IPS-15b (cell line): ENCODE data around the gene RNF103.

Experiments
- H3K27me3 ChIP-seq: one replicate; pipeline ENCODE4 v1.6.1; 2013; ENCODE audit warnings: low read length; ENCODE audit not compliant: control insufficient read depth, insufficient read depth
- H3K36me3 ChIP-seq: one replicate; pipeline ENCODE4 v1.6.1; 2013; ENCODE audit warnings: low read length; ENCODE audit not compliant: control insufficient read depth, insufficient read depth
- H3K4me1 ChIP-seq: one replicate; pipeline ENCODE4 v1.6.1; 2013; ENCODE audit warnings: mild to moderate bottlenecking, low read length; ENCODE audit not compliant: control insufficient read depth, insufficient read depth
- H3K4me3 ChIP-seq: one replicate; pipeline ENCODE4 v1.5.1; 2013; ENCODE audit warnings: low read depth, low read length
- H3K9ac ChIP-seq: one replicate; pipeline ENCODE4 v1.6.1; 2013; ENCODE audit warnings: low read depth, mild to moderate bottlenecking, low read length
- H3K9me3 ChIP-seq: one replicate; pipeline ENCODE4 v1.6.1; 2013; ENCODE audit warnings: mild to moderate bottlenecking, low read length; ENCODE audit not compliant: control insufficient read depth, insufficient read depth

Gene RNF103

DNA sequence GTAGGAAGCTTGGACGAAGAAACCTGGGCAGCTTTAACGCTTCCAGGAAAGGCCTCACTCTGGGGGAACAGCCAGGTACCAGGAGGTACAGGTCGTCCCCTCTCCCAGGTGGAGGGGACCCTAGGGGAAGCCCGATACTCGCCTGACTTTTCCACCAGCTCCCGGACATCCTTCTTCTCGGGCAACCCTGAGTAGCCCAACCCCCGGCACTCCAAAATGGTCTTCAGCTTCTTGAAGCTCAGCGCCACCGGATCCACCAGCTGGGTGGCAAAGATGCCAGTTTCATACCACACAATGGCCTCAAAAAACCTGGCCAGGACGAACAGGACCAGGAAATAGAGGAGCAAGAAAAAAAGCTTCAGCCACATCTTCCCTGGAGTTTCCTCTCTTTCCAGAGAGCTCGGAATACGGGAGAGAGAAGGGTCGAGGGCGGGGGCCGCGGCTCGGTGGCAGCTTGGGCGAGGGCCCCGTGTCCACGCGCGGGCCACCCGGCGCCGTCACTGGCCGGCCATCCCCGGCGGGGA lies 1.1 kb downstream of the RNF103 start:
- Histone ChIP-seq H3K27me3 (peaks cover 12% of the 10 kb centered on the region), H3K9me3 (no peaks in the 10 kb centered on the region), H3K36me3 (no peaks in the 10 kb centered on the region), H3K9ac (peak overlapping the region; percentile 74), H3K4me1 (peaks cover 8% of the 10 kb centered on the region), H3K4me3 (peak overlapping the region; percentile 84)

GRCh38 chr2:86621280-86621943 lies 2.3 kb downstream of the RNF103 start:
- Histone ChIP-seq H3K9ac (no peak overlapping the region), H3K9me3 (no peaks in the 10 kb centered on the region), H3K27me3 (peaks cover 12% of the 10 kb centered on the region), H3K4me1 (peaks cover 8% of the 10 kb centered on the region), H3K4me3 (no peak overlapping the region), H3K36me3 (no peaks in the 10 kb centered on the region)

DNA sequence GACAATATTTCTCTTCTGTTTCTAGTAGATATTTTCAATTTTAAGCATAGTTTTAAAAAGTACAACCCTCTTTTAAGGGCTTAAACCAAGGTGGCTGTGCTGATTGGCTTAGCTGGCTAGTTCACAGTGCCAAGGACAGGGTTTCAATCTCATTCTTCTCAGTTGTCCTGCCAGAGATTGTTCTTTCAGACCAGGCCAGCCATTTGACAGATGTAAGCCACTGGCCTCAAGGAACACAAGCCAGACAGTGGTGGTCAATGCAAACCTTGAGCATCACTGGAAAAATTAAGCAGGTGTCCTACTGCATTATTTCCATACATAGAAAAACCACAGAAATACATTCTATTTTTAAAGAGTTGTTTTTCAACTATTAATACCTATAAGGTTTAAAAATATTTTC lies 5.9 kb downstream of the RNF103 start:
- Histone ChIP-seq H3K4me3 (no peak overlapping the region), H3K9ac (no peak overlapping the region), H3K36me3 (no peaks in the 10 kb centered on the region), H3K9me3 (no peaks in the 10 kb centered on the region), H3K4me1 (peaks cover 8% of the 10 kb centered on the region), H3K27me3 (peaks cover 7% of the 10 kb centered on the region)

- Histone ChIP-seq H3K9ac (no peak overlapping the region), H3K4me1 (peaks cover 7% of the 10 kb centered on the region)
These were observed 6.5 kb downstream of the RNF103 start for GRCh38 chr2:86617153-86617552.

GRCh38 chr2:86616502-86616901 lies 7.2 kb downstream of the RNF103 start:
- Histone ChIP-seq H3K4me3 (no peak overlapping the region), H3K27me3 (no peaks in the 10 kb centered on the region), H3K9ac (no peak overlapping the region), H3K36me3 (no peaks in the 10 kb centered on the region), H3K4me1 (peaks cover under 1% of the 10 kb centered on the region), H3K9me3 (no peaks in the 10 kb centered on the region)

More at GRCh38 chr2:86617153-86617552, 6.5 kb downstream of the RNF103 start:
- Histone ChIP-seq H3K9me3 (no peaks in the 10 kb centered on the region), H3K27me3 (peaks cover 4% of the 10 kb centered on the region), H3K4me3 (no peak overlapping the region), H3K36me3 (no peaks in the 10 kb centered on the region)

DNA sequence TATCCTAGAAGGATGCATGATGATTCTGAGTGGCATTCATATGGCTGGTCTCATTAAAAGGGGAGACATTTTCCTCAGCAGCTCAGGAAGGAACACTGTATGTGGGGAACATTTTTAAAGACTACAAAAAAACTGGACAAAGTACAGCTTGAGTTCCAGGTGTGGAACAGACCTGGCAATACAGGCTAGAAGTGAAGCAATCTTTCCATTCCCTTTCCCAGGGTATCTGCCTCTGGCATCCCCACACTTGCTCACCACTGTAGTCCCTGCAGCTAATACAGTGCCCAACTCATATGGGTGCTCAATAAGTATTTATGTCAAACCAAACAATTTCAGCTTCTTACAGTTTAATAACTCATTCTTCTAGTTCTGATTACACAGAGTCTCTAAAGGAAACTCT lies 8.1 kb downstream of the RNF103 start:
- H3K27me3 ChIP-seq, result no peaks in the 10 kb centered on the region
- no peaks in the 10 kb centered on the region for H3K4me1 ChIP-seq
- H3K9me3 ChIP-seq, result no peaks in the 10 kb centered on the region
- H3K9ac ChIP-seq, result no peak overlapping the region
- H3K4me3 ChIP-seq, result no peak overlapping the region
- no peaks in the 10 kb centered on the region for H3K36me3 ChIP-seq

GRCh38 chr2:86613515-86613914 lies 10.2 kb downstream of the RNF103 start:
- Histone ChIP-seq H3K36me3 (no peaks in the 10 kb centered on the region), H3K9me3 (no peaks in the 10 kb centered on the region), H3K9ac (no peak overlapping the region), H3K4me3 (no peak overlapping the region), H3K4me1 (no peaks in the 10 kb centered on the region), H3K27me3 (no peaks in the 10 kb centered on the region)

- Histone ChIP-seq H3K9ac (no peak overlapping the region), H3K9me3 (no peaks in the 10 kb centered on the region), H3K4me1 (no peaks in the 10 kb centered on the region), H3K36me3 (no peaks in the 10 kb centered on the region), H3K4me3 (no peak overlapping the region), H3K27me3 (no peaks in the 10 kb centered on the region)
These were observed 12.8 kb downstream of the RNF103 start for GRCh38 chr2:86610871-86611270.

GRCh38 chr2:86608832-86609410 lies 14.7 kb downstream of the RNF103 start:
- no peaks in the 10 kb centered on the region for H3K36me3 ChIP-seq

GRCh38 chr2:86603905-86604304 lies 19.8 kb downstream of the RNF103 start:
- no peaks in the 10 kb centered on the region for H3K4me1 ChIP-seq
- H3K9me3 ChIP-seq, result no peaks in the 10 kb centered on the region
- no peaks in the 10 kb centered on the region for H3K27me3 ChIP-seq
- no peak overlapping the region for H3K9ac ChIP-seq
- no peaks in the 10 kb centered on the region for H3K36me3 ChIP-seq
- H3K4me3 ChIP-seq, result no peak overlapping the region

More at GRCh38 chr2:86608832-86609410, 14.7 kb downstream of the RNF103 start:
- no peaks in the 10 kb centered on the region for H3K27me3 ChIP-seq
- H3K4me3 ChIP-seq, result no peak overlapping the region
- no peak overlapping the region for H3K9ac ChIP-seq
- no peaks in the 10 kb centered on the region for H3K4me1 ChIP-seq
- H3K9me3 ChIP-seq, result no peaks in the 10 kb centered on the region

GRCh38 chr2:86598966-86599365 lies 24.7 kb downstream of the RNF103 start:
- H3K4me3 ChIP-seq, result no peak overlapping the region
- no peak overlapping the region for H3K9ac ChIP-seq
- H3K27me3 ChIP-seq, result no peaks in the 10 kb centered on the region
- no peaks in the 10 kb centered on the region for H3K4me1 ChIP-seq
- no peaks in the 10 kb centered on the region for H3K9me3 ChIP-seq
- no peaks in the 10 kb centered on the region for H3K36me3 ChIP-seq

GRCh38 chr2:86596118-86596517 lies 27.5 kb downstream of the RNF103 start:
- no peaks in the 10 kb centered on the region for H3K27me3 ChIP-seq
- no peaks in the 10 kb centered on the region for H3K4me1 ChIP-seq
- no peak overlapping the region for H3K4me3 ChIP-seq
- H3K9me3 ChIP-seq, result no peaks in the 10 kb centered on the region
- H3K9ac ChIP-seq, result no peak overlapping the region
- no peaks in the 10 kb centered on the region for H3K36me3 ChIP-seq
